AG10803 (cell line): ENCODE measurements around the gene ITGA11.

Experiments used
- DNase-seq: peaks from one replicate; pipeline ENCODE4 v3.0.0; 2010; ENCODE audit warnings: low read depth
- H3K4me3 ChIP-seq: 2 replicates; pipeline ENCODE4 v1.5.1; 2011; ENCODE audit warnings: mild to moderate bottlenecking, low read length, control low read depth
- TF ChIP-seq, protein P1 (sequence below): conservative IDR thresholded peaks from 2 replicates; pipeline ENCODE4 v1.5.1; 2011; ENCODE audit warnings: mild to moderate bottlenecking, low read length, control low read depth, inconsistent platforms

ITGA11 gene

DNA sequence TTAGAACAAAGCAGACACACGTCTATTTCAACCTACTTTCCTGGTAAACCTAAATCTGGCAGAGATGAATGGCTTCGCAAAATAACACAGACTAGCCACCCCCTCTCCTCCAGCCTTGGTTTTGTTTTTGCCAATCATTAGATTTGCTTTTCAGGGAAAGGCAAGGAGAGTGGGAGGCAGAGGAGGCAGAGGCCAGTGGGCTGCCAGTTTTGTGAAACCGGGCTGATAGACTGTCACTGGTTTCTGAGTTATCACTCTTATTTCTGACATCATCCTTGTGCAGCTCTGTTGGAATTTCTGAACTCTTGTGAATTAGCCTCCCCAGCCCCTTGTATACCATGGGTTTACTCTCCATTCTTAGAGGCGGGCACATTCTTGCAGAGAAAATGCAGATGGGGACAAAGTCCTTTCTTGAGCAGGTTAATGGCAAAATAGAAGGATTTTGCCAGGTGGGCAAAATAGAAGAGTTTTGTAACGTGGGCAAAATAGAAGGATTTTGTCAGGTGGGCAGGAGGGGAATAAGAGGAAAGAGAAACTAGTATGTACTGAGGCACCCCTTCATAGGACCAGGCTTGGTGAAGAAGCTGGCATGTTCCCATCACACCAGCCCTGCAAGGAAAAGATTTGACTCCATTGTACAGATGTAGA lies 157.6 kb downstream of the ITGA11 start:
- TF ChIP-seq, protein P1, sequence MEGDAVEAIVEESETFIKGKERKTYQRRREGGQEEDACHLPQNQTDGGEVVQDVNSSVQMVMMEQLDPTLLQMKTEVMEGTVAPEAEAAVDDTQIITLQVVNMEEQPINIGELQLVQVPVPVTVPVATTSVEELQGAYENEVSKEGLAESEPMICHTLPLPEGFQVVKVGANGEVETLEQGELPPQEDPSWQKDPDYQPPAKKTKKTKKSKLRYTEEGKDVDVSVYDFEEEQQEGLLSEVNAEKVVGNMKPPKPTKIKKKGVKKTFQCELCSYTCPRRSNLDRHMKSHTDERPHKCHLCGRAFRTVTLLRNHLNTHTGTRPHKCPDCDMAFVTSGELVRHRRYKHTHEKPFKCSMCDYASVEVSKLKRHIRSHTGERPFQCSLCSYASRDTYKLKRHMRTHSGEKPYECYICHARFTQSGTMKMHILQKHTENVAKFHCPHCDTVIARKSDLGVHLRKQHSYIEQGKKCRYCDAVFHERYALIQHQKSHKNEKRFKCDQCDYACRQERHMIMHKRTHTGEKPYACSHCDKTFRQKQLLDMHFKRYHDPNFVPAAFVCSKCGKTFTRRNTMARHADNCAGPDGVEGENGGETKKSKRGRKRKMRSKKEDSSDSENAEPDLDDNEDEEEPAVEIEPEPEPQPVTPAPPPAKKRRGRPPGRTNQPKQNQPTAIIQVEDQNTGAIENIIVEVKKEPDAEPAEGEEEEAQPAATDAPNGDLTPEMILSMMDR: no peak

GRCh38 chr15:68272721-68273271 lies 159.2 kb downstream of the ITGA11 start:
- H3K4me3 ChIP-seq: no peak overlapping the region
- peak; percentile 83 for DNase-seq
- TF ChIP-seq, protein P1: no peak

More for the DNA sequence above, 157.6 kb downstream of the ITGA11 start:
- DNase-seq: no peak
- H3K4me3 ChIP-seq: no peak overlapping the region

- TF ChIP-seq, protein P1: no peak
- peak; percentile 82 for DNase-seq
- peak overlapping the region; percentile 18; the same call in 1 of the 2 replicates for H3K4me3 ChIP-seq
These were observed 160.0 kb downstream of the ITGA11 start for GRCh38 chr15:68271854-68272471.

DNA sequence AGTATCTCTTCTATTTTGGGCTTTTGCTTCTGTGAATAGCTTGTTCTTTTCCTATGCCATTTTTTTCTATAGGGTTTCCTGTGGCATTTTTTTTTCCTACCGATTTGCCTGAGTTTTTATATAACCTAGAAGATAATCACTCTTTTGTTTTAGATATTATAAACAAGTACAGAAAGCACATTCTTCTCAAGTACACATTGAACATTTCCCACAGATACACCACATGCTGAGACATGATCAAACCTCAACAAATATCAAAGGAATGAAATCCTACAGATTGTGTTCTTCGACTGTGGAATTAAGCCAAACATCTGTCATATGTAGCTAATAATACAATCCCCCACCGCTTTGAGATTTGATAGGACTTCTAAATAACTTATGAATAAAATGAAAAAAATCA lies 163.6 kb downstream of the ITGA11 start:
- TF ChIP-seq, protein P1: no peak
- H3K4me3 ChIP-seq: no peak overlapping the region
- no peak for DNase-seq

- H3K4me3 ChIP-seq: no peak overlapping the region
- TF ChIP-seq, protein P1: no peak
- no peak for DNase-seq
These were observed 166.3 kb downstream of the ITGA11 start for GRCh38 chr15:68265674-68266073.

DNA sequence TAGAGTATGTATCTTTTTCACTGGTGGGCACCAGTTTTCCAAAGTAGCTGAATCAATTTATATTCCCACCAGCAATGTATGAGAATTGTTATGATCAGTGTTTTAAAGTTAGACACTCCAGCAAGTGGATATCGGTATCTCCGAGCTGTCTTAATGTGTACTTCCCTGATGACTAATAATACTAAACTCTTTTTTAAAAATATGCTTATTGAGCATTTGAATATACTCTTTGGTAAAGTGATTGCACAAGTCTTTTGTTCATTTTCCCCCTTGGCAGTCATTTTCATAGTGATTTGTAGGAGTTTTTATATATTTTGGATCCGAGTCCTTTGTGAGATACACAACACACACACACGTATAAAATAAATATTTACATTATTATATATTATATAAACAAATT lies 166.9 kb downstream of the ITGA11 start:
- H3K4me3 ChIP-seq: no peak overlapping the region
- no peak for DNase-seq
- TF ChIP-seq, protein P1: no peak

GRCh38 chr15:68264282-68264681 lies 167.7 kb downstream of the ITGA11 start:
- DNase-seq: no peak
- H3K4me3 ChIP-seq: no peak overlapping the region
- TF ChIP-seq, protein P1: no peak
